Heart left ventricle (tissue), 16 donors: ENCODE data around the gene LNPEP. TPM values are rescaled to one million over a fixed set of nuclear protein-coding genes. Genes with fewer than 3 reads are reported as not detected.

Experiments
- ATAC-seq, 4 donors: fragments of 200-7000 bp; cut with Tn5 transposase; one replicate each; pipeline ENCODE4 v1.9.1; 2020 to 2022; ENCODE audit warnings: moderate library complexity in 4 of 4, mild to moderate bottlenecking in 3 of 4, moderate number of reproducible peaks in 1 of 4
- DNase-seq, 5 donors: peaks; one replicate each; pipeline ENCODE4 v3.0.0-alpha.2; 2020
- H3K27ac ChIP-seq, 12 donors: fragments of 200-600 bp; sonication (generic) in 4 of 12; one replicate each; pipeline versions ENCODE4 v1.5.0 to v1.8.0; 2016 to 2022; ENCODE audit warnings: mild to moderate bottlenecking in 2 of 12
- H3K27me3 ChIP-seq, 9 donors: fragments of 200-600 bp; sonication (generic) in 2 of 9; one replicate each; pipeline versions ENCODE4 v1.5.1 to v1.8.0; 2016 to 2022; ENCODE audit warnings: mild to moderate bottlenecking in 3 of 9
- H3K36me3 ChIP-seq, 9 donors: fragments of 200-600 bp; sonication (generic) in 2 of 9; one replicate each; pipeline versions ENCODE4 v1.5.0 to v1.8.0; 2018 to 2022; ENCODE audit warnings: mild to moderate bottlenecking in 2 of 9
- H3K4me1 ChIP-seq, 12 donors: fragments of 200-600 bp; sonication (generic) in 4 of 12; one replicate each; pipeline versions ENCODE4 v1.5.0 to v1.8.0; 2016 to 2022; ENCODE audit warnings: mild to moderate bottlenecking in 3 of 12
- H3K4me3 ChIP-seq, 12 donors: fragments of 200-600 bp; sonication (generic) in 4 of 12; one replicate each; pipeline versions ENCODE4 v1.5.0 to v1.8.0; 2017 to 2022; ENCODE audit warnings: mild to moderate bottlenecking in 9 of 12, moderate library complexity in 4 of 12
- H3K9me3 ChIP-seq, 12 donors: fragments of 200-600 bp; sonication (generic) in 4 of 12; one replicate each; pipeline versions ENCODE4 v1.5.0 to v1.8.0; 2016 to 2022; ENCODE audit warnings: mild to moderate bottlenecking in 1 of 12
- CTCF ChIP-seq, 12 donors: fragments of 200-600 bp; sonication (generic) in 4 of 12; IDR thresholded peaks; one replicate each; pipeline versions ENCODE4 v1.5.0 to v1.8.0; 2018 to 2022; ENCODE audit warnings: antibody characterized with exemption in 12 of 12, mild to moderate bottlenecking in 5 of 12
- POLR2A ChIP-seq, 2 donors: fragments of 450-650 bp; IDR thresholded peaks; one replicate each; pipeline ENCODE4 v1.6.1; 2017; ENCODE audit warnings: antibody characterized with exemption in 2 of 2, mild to moderate bottlenecking in 2 of 2, moderate library complexity in 2 of 2
- WGBS, 4 donors: extraction: QIAGEN DNeasy Blood & Tissue Kit in 2 of 4; methylation state at CpG; one replicate each; pipeline versions ENCODE4 v1.1.5 to v1.1.7; 2013 to 2018; 5-methylcytosine and 5-hydroxymethylcytosine counted together
- intact Hi-C, 10 donors: fragments of 100-400 bp; cut with DNase I; formaldehyde crosslinking; loops; one replicate each; pipeline versions ENCODE4 v1.11.1 to v1.14.2; 2022
- polyA plus RNA-seq, 2 donors: library from polyadenylated mRNA; stranded (reverse); fragments of 200-250 nt; gene quantifications; one replicate each; pipeline ENCODE4 v1.2.3, GENCODE V29; 2013
- total RNA-seq, 9 donors: library from RNA; depleted of rRNA in 2 of 9; stranded (reverse); fragments of >200 nt in 2 of 9; fragmentation: NEBNext Ultra II Directional in 3 of 9; extraction: Animal tissue kit (Norgen Biotek cat#: 25700) in 3 of 9; gene quantifications; one replicate each; pipeline versions ENCODE4 v1.1.0 to v1.2.4, GENCODE V29; 2016 to 2023
- donor health status: ischemic (EF 13 %, LVEDD 7.1; RV severe dilation, severe dysfunction).
- donor health status: healthy with polysubstance abuse.
- donor health status: DM: no; HTN: yes; CAD: no.
- donor health status: DM: no; HTN: no; CAD: no.
- donor health status: ischemic (EF 25% LVEDD 6.9; RV normal size, moderate dysfunction).
- donor health status: ischemic (EF 25% LVEDD 5.7; RV mildly dilated, moderate dysfunction).
- donor health status: healthy.
- donor health status: DM: yes; HTN: yes; CAD: no.
- donor health status: ischemic (EF 35%, LVEDD 5.7; RV mildly dilated, moderate dysfunction).
- donor health status: nonischemic (EF 11% LVEDD 7.7; RV severe dilation, severe dysfunction).
- donor health status: DM: yes; HTN: yes; CAD: no.
- donor health status: PGD.
- donor health status: ischemic (EF 29% LVEDD 5.4; RV normal size, mild dysfunction).
- donor health status: nonischemic (EF 23%, LVEDD 6.1; RV moderate dilation, normal function).

Gene LNPEP
- total and polyA plus RNA-seq, 11 donors, result 8.6 to 82.2 (median 53.1) TPM

- DNase-seq (peak in 4 of 5 donors; percentile 73 to 82 (median 78)), ATAC-seq (peak; percentile 62 to 92 (median 88))
- Histone ChIP-seq H3K36me3 (no peaks in the 10 kb centered on the region), H3K4me1 (peaks cover 0 to 64% (median 42%) of the 10 kb centered on the region in 12 donors), H3K27me3 (no peaks in the 10 kb centered on the region), H3K4me3 (no peak overlapping the region), H3K9me3 (peaks cover 0 to 5% (median 0%) of the 10 kb centered on the region in 12 donors), H3K27ac (peak overlapping the region in 10 of 12 donors; percentile 14 to 69 (median 46))
- WGBS, 4 donors, result 2 to 7% (median 3%) methylated on average over 3 of the region's 3 CpGs
- TF ChIP-seq POLR2A (IDR thresholded peaks at IDR 0.05), result no peak
- no peak for TF ChIP-seq CTCF (IDR thresholded peaks at IDR 0.05)
- intact Hi-C loops, result no loop called here
These were observed 27.4 kb downstream of the LNPEP start for GRCh38 chr5:96963267-96963666.

GRCh38 chr5:96966801-96967200 is 30.9 kb downstream of the LNPEP start:
- DNase-seq (no peak), ATAC-seq (no peak)
- Histone ChIP-seq H3K4me1 (peaks cover 0 to 70% (median 48%) of the 10 kb centered on the region in 12 donors), H3K27me3 (no peaks in the 10 kb centered on the region), H3K36me3 (no peaks in the 10 kb centered on the region), H3K4me3 (no peak overlapping the region), H3K27ac (peak overlapping the region in 2 of 12 donors; percentile 26 to 61), H3K9me3 (no peaks in the 10 kb centered on the region)
- 66 to 81% (median 74%) methylated on average over 4 of the region's 4 CpGs for WGBS, 4 donors
- no peak for TF ChIP-seq CTCF (IDR thresholded peaks at IDR 0.05)
- TF ChIP-seq POLR2A (IDR thresholded peaks at IDR 0.05), result no peak
- intact Hi-C loops, result loop anchor here in 1 of 10 donors (5.0 kb wide), 1 partner anchor 34 kb away; no protein-coding TSS in a partner anchor

GRCh38 chr5:96967400-96967799 is 31.5 kb downstream of the LNPEP start:
- intact Hi-C loops, result loop anchor here in 1 of 10 donors (5.0 kb wide), 1 partner anchor 35 kb away; no protein-coding TSS in a partner anchor

GRCh38 chr5:96968074-96968473 is 32.2 kb downstream of the LNPEP start:
- TF ChIP-seq CTCF (IDR thresholded peaks at IDR 0.05), result no peak
- no peak for TF ChIP-seq POLR2A (IDR thresholded peaks at IDR 0.05)
- Histone ChIP-seq H3K9me3 (no peaks in the 10 kb centered on the region), H3K4me3 (no peak overlapping the region), H3K27me3 (no peaks in the 10 kb centered on the region), H3K4me1 (peaks cover 0 to 66% (median 42%) of the 10 kb centered on the region in 12 donors), H3K27ac (peak overlapping the region; percentile 0 to 70 (median 38)), H3K36me3 (no peaks in the 10 kb centered on the region)
- ATAC-seq (peak; percentile 77 to 92 (median 82)), DNase-seq (no peak)
- intact Hi-C loops, result loop anchor here in 2 of 10 donors (2.0 to 5.0 kb wide), 2 partner anchors 31 to 36 kb away; partner anchors contain the start of gene LNPEP (in 1 of the 2)
- 16 to 31% (median 21%) methylated on average over 1 of the region's 1 CpG for WGBS, 4 donors

More at GRCh38 chr5:96967400-96967799, 31.5 kb downstream of the LNPEP start:
- TF ChIP-seq CTCF (IDR thresholded peaks at IDR 0.05) (no peak), POLR2A (IDR thresholded peaks at IDR 0.05) (no peak)
- ATAC-seq (no peak), DNase-seq (no peak)
- H3K27me3 ChIP-seq, result no peaks in the 10 kb centered on the region
- 0 to 100% (median 76%) methylated on average over 1 of the region's 1 CpG for WGBS, 4 donors
- H3K9me3 ChIP-seq, result no peaks in the 10 kb centered on the region
- H3K4me3 ChIP-seq, result no peak overlapping the region
- peak overlapping the region in 9 of 12 donors; percentile 0 to 61 (median 37) for H3K27ac ChIP-seq
- H3K4me1 ChIP-seq, result peaks cover 0 to 68% (median 48%) of the 10 kb centered on the region in 12 donors
- H3K36me3 ChIP-seq, result no peaks in the 10 kb centered on the region
